ENCODE data around the gene DENND6A.

- TF ChIP-seq CTCF (conservative IDR thresholded peaks at IDR 0.05; ENCODE audit: low read length) = no peak
- TF ChIP-seq EZH2phosphoT487 (IDR thresholded peaks at IDR 0.05; ENCODE audit: borderline replicate concordance, low read depth, low read length) = no peak
Observed at GRCh38 chr3:57683286-57683685, 9.6 kb downstream of the DENND6A start.

Measured in OCI-LY7 (cell line).